GM19099 (cell line): ENCODE results near the gene RAB31.

Source experiments
- POLR2A ChIP-seq: IDR thresholded peaks from 3 replicates; pipeline ENCODE4 v1.6.1; 2011; ENCODE audit warnings: low read depth; ENCODE audit not compliant: insufficient read length; ENCODE audit errors: extremely low read depth

Gene RAB31

DNA sequence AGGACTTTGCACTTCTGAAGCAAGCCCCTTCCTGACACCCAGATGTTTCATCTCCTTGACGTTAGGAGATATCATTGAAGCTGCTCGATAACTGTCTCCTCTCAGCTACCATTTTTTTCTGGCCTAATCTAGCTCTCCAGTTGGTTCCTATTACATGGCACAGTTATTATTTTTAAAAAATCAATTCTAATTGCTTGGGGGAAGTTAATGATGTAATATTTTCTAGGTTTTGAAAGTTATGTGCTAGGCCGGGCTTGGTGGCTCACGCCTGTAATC, 22.5 kb upstream of the RAB31 start:
- no peak for TF ChIP-seq POLR2A

- TF ChIP-seq POLR2A: no peak
Measured at GRCh38 chr18:9688036-9688741, 19.9 kb upstream of the RAB31 start.

DNA sequence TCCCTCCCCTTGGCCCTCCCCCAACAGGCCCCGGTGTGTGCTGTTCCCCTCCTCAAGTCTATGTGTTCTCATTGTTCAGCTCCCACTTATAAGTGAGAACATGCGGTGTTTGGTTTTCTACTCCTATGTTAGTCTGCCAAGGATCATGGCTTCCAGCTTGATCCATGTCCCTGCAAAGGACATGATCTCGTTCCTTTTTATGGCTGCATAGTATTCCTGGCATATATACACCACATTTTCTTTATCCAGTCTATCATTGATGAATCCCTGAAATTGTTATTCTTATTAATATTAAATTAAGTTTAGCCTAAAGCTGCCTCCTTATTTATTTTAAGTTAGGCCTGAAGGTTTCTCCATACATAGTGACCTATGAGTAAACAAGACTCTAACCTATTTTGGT, 18.8 kb upstream of the RAB31 start:
- TF ChIP-seq POLR2A: no peak

DNA sequence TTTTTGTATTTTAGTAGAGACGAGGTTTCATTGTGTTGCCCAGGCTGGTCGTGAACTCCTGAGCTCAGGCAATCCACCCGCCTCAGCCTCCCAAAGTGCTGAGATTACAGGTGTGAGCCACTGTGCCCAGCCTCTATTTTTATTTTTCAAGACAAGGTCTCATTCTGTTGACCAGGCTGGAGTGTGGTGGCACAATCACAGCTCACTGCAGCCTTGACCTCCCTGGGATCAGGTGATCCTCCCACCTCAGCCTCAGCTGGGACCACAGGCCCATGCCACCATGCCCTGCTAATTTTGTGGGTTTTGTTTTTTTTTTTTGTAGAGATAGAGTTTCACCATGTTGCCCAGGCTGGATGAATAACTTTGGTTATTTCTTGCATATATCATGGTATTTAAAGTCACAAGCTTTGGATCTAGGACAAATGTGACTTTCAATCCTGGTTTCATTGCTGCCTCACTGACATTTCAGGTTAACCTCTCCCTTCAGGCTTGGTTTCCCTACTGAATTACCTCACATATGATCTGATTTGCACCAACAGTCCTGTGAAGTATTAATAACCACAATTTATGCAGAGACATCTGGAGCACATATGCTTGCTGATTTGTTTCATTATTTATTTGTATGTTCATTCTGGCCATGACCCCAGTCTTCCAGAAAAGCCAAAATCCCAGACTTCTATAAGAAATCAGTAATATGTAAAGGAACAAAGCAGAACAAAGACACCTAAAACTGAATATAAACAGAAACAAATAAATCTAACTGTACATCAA, 17.5 kb upstream of the RAB31 start:
- no peak for TF ChIP-seq POLR2A

GRCh38 chr18:9691235-9691634, 16.9 kb upstream of the RAB31 start:
- TF ChIP-seq POLR2A: no peak

DNA sequence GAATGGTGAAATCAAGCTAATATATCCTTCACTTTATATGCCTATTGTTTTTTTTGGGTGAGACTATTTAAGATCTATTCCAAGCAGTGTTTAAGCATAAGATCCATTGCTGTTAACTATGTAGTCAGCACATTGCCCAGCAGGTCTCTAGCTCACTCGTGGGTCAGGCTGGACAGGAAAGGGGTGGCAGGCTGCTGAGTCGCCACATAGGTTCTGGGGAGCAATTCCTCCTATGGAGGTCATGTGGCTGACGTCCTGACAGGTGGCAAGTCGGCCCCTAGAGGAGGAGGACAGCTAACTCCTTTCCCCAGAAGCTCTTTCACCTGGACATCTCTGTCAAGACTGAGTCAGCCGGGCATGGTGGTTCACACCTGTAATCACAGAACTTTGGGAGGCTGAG, 13.9 kb upstream of the RAB31 start:
- no peak for TF ChIP-seq POLR2A

GRCh38 chr18:9694952-9695495, 13.1 kb upstream of the RAB31 start:
- TF ChIP-seq POLR2A: no peak

GRCh38 chr18:9695605-9696004, 12.5 kb upstream of the RAB31 start:
- no peak for TF ChIP-seq POLR2A

DNA sequence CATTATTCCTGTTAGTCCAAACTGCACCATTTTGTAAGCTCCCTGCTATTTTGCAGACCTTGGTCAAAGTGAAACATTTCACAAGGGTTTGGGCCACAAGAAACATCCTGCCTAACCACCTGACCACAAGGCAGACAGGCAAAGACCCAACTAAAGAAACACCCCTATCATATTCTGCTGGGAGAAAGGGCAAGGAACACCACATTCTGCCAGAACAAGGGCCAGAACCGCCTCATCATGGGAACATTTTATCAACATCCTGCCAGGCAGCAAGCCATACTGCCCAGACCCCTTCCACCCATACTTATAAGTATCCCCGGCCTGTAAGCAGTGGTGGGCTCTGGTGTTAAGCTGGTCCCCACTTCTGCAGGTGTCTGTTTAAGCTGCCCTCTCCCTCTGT, 12.0 kb upstream of the RAB31 start:
- TF ChIP-seq POLR2A: no peak

- no peak for TF ChIP-seq POLR2A
Measured at GRCh38 chr18:9696701-9697100, 11.4 kb upstream of the RAB31 start.

GRCh38 chr18:9697121-9697520, 11.0 kb upstream of the RAB31 start:
- no peak for TF ChIP-seq POLR2A

DNA sequence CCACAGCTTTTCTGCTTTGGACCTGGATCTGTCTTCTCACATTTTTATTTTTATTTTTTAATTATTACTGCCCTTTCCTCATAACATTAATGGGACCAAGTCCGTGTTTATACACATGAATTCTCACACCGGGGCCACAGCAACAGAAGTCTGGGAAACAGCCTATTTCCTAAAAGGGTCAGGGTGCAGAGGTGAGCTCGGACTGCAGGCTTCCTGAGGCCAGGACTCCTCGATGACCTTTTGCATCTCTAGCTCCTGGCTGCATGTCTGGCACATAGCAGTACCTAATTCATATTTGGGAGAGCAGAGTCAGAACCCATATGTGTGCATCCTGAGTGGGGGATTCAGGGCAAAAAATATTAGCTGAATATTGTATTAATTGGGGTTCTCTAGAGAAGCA, 9.6 kb upstream of the RAB31 start:
- TF ChIP-seq POLR2A: no peak

- no peak for TF ChIP-seq POLR2A
Measured at GRCh38 chr18:9700261-9700796, 7.8 kb upstream of the RAB31 start.

- no peak for TF ChIP-seq POLR2A
Measured at GRCh38 chr18:9701609-9702349, 6.3 kb upstream of the RAB31 start.

DNA sequence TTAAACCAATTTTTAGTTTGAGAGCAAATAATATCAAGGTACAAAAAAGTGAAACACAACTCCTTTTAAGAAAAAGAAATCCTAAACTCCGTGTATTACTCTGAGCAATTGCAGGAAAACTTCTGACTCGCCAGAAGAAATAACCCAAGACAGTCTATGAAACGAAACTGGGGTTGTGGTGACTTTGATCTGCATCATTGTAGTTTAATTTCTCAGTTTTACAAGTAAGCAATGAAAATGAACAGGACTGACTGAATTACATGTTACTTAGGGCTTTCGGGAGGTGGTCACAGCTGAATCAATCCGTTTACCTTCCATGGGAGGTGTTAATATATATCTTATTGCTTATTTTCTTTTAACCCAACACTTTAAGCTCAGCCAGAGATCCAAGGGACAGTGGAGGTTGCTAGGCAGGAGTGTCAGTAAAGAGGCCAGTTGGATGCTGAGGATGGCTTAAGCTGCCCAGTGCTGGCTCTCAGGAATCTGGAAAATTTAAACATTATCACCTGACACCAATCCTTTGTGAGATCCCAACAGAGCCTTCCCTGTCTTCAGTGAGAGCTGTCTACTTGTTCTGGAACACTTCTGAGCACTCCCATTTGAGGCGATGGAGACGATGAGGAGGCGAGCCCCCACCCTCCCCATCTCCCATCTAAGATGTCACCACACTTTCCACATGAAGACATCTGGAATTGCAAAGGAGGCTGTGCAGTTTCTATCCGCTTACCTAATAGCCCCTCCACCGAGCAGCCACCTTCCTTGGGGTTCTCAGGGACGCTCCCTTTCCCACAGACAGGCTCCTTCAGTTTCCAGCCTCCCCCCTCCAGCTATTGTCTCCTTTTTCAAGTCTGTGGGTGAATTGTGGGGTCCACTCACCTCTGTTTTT, 3.6 kb upstream of the RAB31 start:
- no peak for TF ChIP-seq POLR2A

DNA sequence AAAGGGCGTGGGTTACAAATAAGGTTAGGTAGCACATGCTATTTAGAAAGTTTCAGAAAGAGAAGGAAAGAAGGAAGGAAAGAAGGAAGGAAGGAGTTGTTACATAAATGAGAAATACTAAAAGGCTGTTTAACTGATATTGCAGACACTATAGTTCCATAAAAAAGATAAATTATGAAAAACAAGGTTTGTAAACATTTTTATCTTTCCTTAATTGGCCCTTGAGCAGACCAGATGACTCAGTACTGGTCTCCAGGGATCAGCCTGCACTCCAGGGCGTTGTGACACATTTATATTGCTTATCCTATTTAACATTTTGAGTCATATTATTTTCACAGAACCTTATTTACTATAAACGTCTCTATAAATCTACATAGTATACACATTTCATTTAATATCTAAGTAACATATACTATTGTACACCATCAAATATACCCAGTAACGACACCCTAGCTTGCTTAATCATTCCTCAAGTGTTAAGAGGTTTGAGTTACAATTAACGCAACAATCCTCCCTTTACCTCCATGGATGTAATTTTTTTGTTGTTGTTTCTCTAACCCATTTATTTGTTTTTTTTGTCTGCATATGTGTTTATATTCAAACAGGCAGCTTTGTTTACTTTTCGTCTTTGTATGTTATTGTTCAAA, 2.8 kb upstream of the RAB31 start:
- no peak for TF ChIP-seq POLR2A
